GM18511 (cell line): ENCODE measurements around the gene CRIP3.
"Not testable (repeated sequence)": the region's sequence is repeated elsewhere in the genome, so short reads cannot be mapped to it uniquely, and the experiment has no call there.

Experiments
- ATAC-seq: cut with Tn5 transposase; IDR thresholded peaks from one replicate; pipeline ENCODE4 v1.9.1; 2021; ENCODE audit warnings: mild to moderate bottlenecking, moderate library complexity; ENCODE audit not compliant: unreplicated experiment

Gene CRIP3, protein sequence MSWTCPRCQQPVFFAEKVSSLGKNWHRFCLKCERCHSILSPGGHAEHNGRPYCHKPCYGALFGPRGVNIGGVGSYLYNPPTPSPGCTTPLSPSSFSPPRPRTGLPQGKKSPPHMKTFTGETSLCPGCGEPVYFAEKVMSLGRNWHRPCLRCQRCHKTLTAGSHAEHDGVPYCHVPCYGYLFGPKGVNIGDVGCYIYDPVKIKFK

DNA sequence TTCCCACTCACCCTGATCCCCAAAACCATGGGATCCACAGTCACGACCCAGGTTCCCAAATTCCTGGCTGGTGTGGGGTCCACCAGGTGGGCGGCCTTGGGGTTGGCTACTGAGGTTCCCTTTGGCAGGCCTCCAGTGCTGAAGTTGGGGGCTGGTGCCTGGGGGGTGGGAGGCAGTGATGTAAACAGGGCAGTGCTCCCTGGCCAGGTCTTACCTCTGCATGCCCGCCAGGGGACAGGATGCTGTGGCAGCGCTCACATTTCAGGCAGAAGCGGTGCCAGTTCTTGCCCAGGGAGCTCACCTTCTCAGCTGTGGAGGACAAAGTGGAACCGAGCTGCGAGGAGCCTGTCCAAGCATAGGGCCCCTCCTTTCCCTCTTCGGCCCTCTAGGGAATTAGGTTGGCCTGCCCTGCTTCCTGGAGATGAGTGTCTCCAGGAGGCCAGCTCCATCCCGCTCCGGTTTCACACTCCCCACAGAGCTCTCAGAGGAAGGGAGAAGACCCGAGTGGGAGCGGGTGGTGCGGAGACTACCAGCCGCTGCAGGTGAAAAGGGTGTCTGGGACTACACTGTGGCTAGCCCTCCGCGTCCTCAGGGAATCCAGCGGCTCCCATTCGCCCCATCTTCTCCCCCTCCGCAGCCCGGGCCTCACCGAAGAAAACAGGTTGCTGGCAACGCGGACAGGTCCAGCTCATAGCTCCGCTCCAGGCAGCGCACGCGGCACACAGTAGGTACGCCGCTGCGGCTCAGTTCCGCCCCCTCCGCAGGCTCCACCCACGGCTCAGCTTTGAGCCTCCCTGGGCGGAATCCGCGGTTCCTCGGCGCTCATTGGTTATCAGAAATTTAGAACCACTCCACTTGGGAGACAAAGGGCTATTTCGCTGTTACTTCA lies at the start of gene CRIP3:
TSS of gene CRIP3 (minus strand) at position 726 of the 889 bp plus-strand sequence. CDS start at position 692, 34 bp downstream.
- ATAC-seq: peak; percentile 73

DNA sequence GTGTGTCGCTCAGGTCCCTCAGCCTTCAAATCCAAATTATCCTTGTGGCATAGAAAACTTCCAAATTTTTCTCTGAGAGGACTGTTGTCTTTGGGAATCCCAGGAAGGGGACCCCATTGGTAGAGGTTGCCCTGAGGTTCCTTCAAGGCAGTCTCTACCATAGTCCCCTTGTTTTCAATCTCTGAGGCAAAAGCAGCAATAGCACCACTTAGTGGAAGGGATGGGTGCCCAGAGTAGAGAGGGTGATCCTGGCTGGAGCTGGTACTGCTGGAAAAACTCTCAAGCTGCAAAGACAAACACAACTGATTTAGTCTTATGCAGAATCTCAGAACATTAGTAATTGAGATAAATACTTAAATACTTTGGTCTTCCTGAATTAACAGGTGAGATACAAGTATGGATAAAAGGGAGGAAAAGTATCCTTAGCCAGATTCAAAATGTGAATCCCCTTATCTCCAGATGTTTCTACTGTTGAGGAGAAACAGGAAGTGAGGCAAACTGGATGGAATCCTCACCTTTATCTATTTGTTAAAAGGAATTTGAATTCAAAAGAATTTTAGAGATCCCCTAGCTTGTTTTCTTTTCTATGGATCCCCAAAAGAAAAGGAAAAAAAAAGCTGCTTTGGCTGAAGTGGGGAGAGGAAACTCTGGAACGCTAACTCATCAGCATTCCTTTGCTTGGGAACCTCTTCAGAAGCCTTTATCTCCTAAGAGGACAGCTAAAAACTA lies 47.4 kb upstream of the CRIP3 start:
- ATAC-seq: no peak

DNA sequence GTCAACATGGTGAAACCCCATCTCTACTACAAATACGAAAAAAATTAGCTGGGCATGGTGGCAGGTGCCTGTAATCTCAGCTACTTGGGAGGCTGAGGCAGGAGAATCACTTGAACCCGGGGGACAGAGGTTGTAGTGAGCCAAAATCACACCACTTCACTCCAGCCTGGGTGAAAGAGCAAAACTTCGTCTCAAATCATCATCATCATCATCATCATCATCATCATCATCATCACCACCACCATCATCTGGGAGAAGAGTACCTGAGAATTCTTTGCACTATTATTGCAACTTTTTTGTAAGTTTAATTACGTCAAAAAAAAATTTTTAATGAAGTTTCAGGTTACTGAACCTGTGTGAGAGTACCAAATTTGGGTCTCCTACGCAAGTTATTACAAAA lies 43.3 kb upstream of the CRIP3 start:
- not testable (repeated sequence) for ATAC-seq

DNA sequence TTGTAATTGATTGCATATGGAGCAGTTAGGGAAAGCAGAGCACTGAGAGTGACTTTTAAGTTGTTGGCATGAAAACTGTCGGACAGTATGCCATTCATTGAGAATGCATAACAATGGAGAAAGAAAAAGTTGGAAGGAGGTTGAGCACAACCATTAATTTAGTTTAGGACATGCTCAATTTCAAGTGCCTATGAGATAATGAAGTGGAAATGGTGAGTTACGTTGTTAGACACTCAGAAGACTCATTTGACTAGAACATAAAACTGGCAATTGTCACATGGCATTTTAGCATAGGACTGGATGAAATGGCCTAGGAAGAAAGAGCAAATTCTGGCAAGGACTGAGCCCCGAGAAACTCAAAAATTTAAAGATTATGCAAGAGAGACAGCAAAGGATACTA lies 38.8 kb upstream of the CRIP3 start:
- no peak for ATAC-seq

DNA sequence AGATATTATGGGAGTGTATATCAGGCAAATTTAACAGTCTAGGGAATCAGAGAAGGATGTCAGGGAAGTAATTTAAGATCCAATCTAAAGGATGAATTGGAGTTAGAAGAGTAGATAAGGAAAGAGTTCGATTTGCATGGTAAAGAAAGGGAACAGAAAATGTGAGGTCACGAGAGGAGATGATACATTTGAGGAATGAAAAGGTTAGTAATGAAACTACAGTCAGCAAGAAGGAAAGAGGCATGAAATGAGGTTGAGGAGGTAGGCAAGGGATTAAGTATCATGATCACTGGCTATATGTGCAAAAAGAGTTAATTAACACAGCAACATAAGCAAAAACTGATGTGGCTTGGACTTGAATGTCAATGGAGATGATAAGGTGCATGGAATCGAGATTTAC lies 38.4 kb upstream of the CRIP3 start:
- ATAC-seq: no peak

DNA sequence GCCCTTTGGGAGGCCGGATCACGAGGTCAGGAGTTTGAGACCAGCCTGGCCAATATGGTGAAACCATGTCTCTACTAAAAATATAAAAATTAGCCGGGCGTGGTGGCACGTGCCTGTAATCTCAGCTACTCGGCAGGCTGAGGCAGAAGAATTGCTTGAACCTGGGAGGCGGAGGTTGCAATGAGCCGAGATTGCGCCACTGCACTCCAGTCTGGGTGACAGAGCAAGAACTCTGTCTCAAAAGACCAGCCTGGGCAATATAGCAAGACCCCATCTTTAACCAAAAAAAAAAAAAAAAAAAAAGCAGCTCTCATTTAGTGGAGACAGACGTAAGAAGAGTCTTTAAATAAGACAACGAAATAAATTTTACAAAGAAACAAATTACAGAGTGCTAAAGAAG lies 37.6 kb upstream of the CRIP3 start:
- not testable (repeated sequence) for ATAC-seq

DNA sequence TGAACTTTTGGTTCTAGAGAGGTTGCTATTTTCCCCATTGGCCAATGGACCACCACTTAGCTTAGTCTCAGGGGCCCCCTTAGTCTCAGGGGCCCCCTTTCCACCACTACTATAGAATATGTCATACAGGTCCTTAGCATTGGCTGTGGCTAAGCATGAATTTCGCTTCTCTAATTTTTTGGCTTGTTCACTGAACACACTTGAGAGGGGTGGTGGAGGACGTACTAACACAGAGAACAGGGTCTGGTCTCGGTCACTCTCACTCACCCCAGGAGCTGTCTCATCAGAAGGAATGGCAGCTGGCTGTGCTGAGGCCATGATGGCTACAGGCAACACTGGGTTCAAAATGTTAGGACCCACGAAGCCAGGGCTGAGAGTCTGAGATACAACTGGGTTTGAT lies 30.5 kb upstream of the CRIP3 start:
- ATAC-seq: peak; percentile 88

DNA sequence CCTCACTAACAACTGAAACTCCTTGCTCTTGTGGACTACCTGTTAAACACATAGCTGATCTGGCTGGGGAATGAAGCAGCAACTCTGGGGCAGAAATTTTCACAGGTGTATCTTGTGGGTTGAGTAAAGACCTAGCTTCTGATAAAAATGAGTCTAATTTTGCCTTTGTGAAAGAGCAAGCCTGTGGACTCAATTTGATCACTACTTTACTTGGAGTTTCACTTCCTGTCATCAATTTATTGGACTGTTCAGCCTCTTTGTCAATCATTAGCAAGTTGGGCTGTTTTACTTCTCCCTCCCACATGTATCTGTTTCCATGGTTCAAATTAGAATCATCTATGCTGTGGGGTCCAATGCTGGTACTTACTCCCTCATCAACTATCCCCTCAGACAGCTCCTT lies 29.6 kb upstream of the CRIP3 start:
- ATAC-seq: peak; percentile 64

DNA sequence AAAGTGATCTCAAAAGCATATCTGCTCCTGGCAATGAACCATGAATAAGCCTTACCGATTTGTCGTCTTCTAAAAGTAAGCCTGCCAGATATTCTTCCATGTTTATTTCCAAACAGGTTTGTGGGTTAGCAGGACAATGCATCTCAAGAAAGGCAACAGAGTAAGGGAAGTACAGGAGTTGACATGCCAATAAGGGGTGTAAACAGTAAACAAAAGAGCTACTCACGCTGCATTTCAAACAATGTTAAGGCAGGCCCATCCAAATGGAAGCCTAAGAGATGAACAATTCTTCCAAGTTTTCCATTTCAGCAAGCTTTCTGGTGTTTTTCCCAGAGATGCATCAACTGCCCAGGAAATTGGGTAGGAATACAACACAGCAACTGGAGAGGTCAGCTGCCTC lies 27.8 kb upstream of the CRIP3 start:
- no peak for ATAC-seq

DNA sequence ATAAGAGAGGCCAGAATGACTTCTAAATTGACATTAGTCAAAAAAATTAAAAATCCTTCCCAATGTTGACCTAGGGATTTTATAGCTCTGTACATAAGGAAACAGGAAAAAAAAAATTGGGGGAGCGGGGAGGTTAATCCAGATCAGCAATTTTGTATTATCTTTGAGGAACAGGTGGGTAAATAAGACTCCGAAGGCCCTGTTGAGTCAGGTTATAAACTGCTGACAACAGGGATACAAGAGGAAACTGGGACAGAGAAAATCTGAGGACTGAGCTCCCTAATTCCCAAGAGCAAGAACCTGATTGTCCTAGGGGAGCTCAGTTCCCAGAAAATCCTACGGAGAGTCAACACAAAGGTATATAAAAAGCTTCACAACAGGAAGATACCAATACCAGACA lies 26.8 kb upstream of the CRIP3 start:
- no peak for ATAC-seq

DNA sequence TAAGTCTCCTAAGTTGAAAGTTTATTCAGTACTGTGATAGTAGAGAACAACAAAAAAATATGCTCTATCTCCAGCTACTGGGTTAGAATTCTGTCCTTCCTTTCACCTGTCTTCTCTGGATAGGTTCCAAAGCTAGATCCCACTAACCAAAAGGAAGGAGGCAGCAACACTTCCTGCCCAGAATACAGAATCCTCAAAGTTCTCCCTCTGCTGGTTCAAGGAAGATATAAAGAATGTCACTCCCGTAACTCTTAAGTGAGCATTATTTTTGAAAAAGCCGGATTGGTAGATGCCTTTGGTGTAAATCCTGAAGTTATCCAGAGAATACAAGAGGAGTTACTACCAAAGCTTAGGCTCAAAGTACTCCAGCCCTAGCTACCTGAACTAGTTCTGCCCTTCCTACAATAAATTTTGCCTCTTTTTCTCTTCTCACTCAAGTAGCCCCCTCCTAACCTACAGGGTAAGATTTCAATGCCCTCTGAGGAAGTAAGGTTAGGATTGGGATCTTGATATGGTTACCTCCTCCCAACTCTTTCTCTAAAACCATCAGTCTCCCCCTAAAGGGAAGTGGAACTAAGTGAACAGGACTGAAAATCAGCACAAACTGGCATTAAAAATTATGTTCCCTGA lies 26.0 kb upstream of the CRIP3 start:
- no peak for ATAC-seq

DNA sequence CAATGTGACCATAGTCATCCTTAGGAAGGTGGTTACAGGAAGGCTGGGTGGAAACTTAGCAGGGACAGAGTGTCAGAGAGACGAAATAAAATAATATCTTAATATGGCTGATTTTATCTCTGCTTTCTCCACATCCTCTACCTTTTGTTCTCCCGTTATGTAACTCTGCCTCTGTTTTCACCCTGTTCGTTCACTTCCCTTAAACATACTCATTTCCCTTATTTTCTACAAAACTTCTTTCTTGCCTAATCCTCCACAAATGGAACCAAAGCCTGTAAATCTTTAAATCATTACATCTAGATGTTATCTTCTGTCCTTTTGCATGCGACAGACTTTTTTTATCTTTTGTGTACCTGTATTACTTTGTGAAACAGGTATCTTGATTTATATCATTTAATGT lies 23.3 kb upstream of the CRIP3 start:
- no peak for ATAC-seq

DNA sequence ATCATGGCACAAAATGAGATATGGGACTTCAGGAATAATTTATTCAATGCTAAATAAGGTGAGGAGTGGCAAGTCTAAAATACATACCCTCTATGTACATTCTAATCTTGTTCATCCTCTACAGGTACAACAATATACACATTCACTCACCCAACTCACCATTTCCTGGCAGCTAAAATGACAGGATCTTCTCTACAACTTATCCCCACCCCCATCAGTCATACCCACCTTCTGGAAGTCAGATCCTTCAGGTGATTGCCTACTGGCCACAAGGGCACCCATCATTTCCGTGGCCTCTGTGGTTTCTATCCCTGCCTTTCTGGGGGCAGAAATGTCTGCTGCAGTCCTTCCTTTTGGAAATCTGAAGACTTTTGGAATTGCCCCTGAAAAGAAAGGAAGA lies 22.8 kb upstream of the CRIP3 start:
- ATAC-seq: no peak

DNA sequence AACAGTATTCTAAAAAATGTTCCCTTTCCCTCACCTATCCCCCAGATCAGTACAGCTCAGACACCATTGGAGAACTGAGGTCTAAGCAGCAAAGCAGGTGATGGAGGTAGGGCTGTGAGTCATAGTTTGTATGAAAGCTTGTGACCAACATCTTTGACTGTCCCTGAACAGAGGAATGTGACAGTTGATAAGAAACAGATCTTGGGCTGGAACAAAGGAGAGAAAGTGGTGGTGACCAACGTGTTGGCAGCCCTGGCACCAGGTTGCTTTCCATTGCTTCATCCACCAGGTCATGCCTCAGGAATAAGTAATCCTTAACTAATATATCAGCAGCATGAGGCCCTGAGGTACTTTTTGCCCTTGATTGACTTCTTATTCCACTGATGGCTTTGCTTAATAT lies 19.9 kb upstream of the CRIP3 start:
- ATAC-seq: no peak

DNA sequence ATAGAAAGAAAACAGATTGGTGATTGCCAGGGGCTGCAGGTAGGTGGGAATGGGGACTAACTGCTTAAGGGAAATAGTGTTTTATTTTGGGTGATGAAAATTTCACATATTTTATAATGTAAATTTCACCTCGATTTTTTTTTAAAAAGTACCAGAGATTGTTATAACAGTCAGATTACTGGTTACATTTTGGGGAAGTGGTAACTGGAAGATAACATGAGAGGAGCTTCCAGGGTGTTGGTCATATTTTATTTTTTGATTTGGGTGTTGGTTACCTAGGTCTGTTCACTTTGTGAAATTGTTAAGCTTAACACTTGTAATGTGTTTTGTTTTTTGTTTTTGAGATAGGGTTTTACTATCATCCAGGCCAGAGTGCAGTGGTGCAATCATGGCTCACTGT lies 17.2 kb upstream of the CRIP3 start:
- ATAC-seq: no peak

DNA sequence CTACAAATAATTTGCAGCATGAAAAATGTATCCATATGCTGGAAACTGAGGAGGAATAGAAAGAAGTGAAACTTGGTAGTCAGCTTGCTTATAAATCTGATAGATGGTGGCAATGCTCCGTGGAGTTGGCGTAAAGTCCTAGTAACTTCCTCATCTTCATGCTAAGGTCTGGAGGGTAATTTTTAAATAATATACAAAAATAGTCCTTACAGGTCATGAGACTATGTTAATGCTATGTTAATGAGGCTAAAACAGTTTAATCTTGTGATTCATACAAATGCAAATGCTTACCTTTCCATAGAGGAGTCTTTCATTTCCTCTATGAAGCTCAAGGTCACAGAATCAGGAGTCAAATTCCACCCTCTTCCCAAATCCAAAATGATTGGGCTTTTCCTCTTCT lies 9.4 kb upstream of the CRIP3 start:
- ATAC-seq: no peak

DNA sequence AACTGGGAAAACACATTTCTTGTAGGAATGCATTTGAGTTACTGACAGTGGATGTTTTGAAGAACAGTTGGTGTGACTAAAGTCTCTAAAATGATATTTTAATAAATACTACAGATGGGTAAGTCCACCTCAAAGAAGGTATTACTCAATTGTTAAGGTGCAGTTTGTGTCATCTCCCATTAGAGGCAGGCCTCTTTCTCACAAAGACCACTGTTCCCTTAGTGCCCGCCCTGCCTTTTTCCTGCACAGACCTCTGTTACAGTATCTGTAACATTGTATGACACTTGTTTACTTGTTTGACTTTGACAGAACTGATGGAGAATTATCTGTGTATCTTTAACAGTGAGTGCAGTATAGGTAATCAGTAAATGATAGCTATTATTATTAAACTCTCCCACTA lies 5.2 kb upstream of the CRIP3 start:
- ATAC-seq: no peak

DNA sequence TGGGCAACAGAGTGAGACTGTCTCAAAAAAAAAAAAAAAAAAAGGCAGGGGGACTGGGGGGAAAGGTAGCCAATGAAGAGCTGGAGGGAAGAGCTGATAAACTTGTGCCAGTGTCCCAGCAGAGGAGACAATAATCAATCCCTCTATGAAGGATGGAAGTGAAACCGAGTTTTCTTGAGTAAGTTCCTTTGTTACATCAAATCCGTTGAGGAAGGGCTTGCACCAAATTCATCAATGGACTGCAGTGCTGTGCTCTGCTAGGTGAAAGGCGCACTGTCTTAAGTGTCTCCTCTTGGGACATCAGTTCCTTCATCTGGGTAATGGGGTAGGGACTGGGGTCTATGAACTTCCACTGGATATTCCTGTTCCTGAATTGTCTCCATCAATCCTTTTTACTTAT lies 3.0 kb upstream of the CRIP3 start:
- no peak for ATAC-seq

DNA sequence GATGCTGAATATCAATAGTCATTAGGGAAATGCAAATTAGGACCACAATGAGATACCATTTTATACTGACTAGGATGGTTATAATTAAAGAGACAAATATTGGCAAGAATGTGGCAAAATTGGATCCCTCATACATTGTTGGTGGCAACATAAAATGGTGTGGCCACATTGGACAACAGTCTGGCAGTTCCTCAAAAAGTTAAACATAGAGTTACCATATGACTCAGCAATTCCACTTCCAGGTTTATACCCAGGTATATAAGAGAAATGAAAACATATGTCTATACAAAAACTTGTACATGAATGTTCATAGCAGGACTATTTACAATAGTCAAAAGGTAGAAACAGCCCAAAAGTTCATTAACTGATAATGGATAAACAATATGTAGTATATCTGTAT lies 2.0 kb upstream of the CRIP3 start:
- ATAC-seq: no peak

DNA sequence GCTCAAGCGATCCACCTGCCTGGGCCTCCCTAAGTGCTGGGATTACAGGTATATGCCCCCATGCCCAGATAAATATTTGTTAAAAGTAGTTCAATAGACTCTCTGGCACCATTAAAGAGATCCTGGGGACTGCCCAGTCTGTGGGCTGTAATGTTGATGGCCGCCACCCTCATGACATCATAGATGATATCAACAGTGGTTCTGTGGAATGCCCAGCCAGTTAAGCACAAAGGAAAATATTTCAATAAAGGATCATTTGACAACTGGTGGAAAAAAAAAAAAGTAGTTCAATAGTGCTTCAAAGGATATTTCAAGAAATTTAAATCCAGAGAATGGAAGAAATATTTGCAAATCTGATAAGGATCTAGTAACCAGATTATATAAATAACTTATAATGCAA lies 1.5 kb upstream of the CRIP3 start:
- no peak for ATAC-seq

DNA sequence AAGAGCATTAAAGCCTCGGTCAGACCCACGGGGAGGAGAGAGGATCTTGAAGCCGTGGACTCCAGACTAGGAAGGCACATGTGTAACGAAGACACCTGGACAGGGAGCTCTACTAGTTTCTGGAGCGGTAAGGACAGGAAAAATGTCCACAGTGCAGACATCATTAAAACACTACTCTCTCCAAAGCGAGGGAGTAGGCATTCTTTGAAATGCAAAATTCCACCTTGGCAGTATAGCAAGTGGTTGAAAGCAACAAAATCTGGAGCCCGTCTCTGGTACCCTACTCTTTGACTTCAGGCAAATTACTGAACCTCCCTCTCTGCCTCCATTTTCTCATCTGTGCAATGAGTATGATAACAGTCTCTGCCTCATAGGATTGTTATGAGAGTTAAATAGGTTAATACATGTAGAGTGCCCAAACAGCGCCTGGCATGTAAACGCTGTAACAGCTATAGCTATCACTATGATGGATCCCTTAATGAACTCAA lies 408 bp upstream of the CRIP3 start:
- no peak for ATAC-seq
